GM19238 (cell line): ENCODE measurements around the gene SERINC5.
"Not testable (repeated sequence)": the region's sequence is repeated elsewhere in the genome, so short reads cannot be mapped to it uniquely, and the experiment has no call there.

ENCODE experiments used
- DNase-seq: peaks from one replicate; pipeline ENCODE4 v3.0.0; 2011; ENCODE audit warnings: low spot score; ENCODE audit not compliant: insufficient read length

Gene SERINC5

DNA sequence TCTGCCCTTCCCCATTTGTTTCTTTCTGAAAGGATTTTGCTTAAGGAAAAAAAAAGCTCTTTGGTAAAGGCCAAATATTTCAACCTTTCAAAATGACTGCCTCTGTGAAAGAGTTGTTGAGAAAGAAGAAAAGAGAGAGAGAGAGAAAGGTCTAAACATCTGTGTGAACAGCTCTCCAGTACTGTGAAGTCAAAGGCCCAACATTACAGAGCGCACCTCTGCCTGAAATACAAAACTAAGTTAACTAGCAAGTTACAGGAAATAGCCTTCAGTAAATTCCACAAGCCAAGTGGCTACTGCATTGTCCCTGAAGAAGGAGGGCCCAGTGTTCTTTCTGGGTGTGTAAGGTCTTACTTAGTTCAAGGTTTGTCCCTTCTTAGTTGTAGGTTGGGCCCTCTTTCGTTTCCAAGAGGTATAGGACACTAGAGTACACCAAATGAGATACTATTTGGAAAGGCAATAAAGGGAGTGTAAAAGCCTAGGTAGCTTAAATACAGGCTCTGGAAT is 116.3 kb downstream of the SERINC5 start:
- no peak for DNase-seq

DNA sequence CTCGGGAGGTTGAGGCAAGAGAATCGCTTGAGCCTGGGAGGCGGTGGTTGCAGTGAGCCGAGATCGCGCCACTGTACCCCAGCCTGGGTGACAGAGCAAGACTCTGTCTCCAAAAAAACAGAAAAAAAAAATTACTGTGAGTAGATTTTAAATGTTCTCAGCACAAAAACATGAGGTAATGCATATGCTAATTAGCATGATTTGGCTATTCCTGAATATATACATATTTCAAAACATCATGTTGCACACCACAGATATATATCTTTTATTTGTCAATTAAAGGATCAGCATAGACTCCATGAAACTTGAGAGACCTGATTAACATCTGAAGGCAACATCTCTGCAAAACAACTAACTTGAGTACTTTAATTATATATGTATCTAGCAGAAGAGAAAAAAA is 117.4 kb downstream of the SERINC5 start:
- DNase-seq, result no peak

DNA sequence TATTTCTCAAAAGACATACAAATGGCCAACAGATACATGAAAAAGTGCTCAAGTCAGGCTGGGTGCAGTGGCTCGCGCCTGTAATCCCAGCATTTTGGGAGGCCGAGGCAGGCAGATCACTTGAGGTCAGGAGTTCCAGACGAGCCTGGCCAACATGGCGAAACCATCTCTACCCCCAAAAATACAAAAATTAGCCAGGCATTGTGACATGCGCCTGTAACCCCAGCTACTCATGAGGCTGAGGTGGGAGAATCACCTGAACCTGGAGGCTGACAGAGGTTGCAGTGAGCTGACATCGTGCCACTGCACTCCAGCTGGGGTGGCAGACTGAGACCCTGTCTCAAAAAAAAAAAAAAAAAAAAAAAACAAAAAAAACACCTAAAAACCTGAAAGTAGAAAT is 119.0 kb downstream of the SERINC5 start:
- not testable (repeated sequence) for DNase-seq

DNA sequence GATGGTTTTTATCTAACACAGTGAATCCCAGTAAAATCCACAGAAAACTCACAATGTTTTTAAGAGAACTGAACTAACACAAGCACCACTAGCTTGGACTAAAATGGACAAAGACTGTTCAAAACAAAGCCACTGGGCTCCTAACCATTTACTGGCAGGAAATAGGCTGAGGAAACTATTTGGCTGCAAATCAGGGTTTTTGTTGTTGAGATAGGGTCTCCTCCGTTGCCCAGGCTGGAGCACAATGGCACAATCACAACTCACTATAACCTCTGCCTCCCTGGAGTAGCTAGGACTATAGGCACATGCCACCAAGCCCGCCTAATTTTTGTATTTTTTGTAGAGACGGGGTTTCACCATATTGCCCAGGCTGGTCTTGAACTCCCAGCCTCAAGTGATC is 121.0 kb downstream of the SERINC5 start:
- DNase-seq, result no peak

DNA sequence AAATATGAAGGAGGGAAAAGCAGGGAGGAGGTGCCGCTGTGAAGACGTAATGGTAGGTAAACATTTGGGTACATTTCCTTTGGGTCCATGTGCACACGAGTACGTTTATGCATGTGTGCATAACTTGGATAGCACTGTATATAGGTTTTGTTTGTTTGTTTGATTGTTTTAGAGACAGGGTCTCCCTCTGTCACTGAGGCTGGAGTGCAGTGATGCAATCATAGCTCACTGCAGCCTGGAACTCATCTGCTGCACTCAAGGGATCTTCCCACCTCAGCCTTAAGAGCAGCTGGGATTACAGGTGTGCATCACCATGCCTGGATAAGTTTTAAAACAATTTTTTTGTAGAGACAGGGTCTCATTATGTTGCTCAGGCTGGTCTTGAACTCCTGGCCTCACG is 126.7 kb downstream of the SERINC5 start:
- no peak for DNase-seq

DNA sequence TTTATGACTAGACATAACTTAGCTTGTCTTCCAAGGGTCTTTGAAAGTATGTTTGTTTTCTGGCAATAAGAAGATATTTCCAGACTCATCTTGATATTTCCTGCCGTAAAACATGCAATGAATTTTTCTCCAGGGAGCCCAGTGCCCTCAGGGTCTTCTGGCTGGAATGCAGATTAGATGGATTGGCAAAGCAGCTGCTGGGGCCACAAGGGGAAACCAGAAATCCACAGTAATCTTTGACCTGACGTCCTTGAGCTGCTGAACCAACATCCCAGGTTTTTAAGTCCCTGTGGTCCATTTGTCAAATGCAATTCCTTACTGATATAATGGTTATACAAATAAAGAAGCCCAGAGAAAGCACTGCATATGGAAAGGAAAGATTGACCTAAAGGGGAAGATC is 127.7 kb downstream of the SERINC5 start:
- DNase-seq, result no peak

DNA sequence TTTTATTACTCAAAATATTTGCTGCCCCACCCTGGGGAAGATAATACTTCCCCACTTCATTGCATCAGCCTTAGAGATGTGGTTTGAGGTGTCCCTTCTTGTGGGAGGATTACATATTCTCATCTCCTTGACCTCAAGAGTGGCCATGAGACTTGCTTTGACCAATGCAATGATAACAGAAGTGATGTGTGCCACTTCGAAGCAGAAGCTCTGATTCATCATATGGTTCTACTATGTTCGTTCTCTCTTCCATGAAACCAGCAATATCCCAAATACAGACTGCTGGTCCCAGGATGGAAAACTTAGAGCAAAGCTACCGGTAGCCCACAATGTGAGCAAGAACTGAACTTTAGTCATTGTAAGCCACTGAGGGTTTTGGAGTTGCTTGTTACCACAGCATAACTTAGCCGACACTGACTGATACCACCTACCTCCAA is 128.7 kb downstream of the SERINC5 start:
- no peak for DNase-seq

DNA sequence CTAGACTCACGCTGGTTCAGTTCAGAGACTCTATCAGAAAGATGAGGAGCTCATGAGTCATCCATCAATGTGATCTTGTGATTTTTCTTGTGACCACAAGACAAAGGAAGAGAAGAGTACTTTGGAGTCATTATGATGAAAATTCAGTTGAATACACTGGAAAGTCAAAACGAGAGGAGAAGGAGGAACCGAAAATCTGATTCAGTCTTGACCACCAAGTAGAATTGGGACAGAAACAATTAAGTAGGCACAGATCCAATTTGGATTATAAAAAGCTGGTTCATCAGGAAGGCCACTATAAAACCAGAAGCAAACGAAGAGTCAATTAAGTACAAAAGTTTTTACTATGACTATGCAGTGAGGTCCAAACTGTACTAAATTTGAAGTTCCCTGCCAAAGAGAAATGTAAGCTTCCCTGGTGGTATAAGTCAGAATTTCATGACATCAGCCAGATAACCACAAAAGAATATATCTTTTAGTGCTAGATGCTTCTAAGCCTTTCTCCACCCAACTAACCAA is 129.8 kb downstream of the SERINC5 start:
- DNase-seq, result no peak

DNA sequence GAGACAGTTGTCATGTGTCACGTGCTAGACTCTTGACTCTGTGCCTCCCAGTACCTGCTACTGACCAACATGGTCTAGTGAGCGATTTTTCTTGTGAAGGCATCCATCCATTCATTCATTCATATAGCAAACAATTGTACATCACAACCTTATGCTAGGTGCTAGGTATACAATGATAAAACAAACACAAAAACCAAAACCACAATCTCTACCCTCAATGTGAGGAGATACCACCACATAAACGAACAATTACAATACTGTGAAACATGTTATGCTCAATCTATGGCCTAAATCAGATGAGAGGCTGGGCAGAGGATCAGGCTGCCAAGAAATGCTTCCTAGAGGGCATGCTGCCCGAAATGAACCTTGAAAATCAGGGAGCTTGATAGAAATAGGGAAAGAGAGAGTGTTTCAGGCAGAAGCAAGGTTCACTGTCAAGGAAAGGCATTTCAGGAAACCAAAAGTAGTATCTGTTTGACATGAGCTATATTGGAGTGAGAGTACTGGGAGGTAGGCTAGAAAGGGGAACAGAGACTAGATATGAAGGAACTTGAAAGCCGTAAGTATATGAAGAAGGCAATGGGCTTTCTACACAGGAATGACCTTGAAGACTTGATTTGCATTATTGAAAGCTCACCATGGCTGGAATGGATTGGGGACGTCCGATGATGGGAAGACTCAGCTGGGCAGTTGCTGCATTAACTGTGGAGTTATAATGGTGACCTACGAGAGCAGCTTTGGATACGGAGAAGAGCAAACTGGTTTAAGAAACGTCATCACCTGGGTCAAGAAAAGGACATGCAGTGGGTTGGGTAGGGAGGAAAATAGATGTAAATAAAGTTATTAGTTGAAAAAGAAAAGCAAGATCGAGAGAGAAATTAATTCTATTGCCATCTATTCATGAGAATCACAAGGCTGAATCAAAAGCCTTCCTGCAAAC is 130.6 kb downstream of the SERINC5 start:
- peak; percentile 26 for DNase-seq

DNA sequence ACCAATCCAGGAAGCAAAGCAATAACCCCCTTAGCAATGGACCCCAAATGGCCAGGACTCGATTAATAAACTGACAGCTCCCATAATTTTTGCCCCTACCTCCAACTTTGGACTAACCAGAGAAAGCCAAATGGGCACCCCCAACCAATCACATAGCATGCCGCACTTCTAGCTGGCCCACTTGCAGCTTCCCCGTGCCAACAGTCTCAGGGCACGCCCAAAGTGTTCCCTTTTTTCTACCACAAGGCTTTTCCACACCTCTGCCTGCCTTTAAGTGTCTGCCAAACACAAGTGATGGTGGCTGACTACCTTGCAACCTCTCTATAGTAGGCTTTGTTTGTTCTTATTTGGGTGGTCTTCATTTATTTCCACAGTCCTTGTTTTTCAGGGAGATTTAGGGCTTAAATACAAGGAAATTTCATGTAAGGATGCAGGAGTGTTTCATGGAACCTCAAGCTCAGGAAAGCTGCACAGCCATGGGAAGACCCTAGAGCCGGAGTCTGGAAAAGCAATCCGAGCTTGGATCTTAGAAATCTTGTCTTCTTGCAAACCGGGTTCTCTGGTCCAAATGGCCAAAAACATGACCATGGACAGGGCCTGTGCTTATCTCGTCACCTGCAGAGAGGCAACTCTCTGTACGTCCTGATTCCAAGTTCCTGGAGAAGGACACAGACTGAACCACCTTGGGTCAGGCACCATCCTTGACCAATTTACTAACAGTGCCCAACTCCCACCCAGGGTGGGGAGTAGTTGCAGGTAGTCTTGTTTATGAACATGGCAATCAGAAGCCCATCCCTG is 131.5 kb downstream of the SERINC5 start:
- no peak for DNase-seq

DNA sequence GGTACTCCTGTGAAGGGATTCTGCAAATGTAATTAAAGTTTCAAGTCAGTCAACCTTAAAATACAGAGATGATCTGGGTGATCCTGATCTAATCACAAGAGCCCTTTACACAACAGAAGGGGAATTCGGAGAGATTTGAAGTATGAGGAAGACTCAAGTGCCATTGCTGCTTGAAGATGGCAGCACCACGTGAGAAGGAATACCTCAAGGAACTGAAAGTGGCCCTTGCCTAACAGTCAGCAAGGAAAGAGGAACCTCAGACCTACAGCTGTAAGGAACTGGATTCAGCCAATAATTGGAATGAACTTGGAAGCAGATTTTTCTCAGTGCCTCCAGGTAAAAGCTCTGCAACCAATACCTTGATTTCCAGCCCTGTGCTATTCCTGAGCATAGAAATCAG is 133.3 kb downstream of the SERINC5 start:
- DNase-seq, result no peak

DNA sequence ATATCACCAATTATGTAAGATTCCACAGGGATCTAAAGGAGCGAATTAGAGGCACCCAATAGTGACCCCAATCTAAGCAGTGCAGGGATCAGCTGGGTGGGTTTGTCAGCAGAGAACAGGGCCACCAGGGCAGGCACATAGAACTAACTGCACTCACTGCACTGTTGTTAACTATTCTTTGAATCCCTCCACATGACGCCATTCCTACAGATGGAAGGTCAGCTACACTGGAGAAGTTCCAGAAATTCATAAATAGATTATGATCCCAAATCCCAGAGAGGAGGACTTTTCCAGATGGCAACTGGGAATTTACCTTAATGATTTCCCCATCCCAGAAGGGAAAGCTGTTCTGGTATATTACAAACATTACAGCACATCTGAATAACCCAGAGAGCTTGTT is 136.5 kb downstream of the SERINC5 start:
- DNase-seq, result no peak

DNA sequence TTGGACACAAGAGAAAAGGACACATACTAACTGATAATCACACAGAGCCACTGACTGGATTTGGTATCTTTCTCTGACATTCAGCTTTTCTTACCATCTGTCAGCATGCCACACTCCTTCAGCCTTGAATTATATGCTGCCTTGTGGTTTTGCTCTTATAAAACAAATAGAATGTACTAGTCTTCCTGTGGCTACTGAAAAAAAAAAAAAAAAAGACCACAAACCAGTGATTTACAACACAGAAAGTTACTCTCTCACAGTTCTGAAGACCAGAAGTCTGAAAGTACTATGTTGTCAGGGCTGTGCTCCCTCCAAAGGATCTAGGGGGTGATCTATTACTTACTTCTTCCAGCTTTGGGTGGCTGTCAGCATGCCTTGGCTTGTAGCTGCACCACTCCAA is 138.4 kb downstream of the SERINC5 start:
- no peak for DNase-seq

DNA sequence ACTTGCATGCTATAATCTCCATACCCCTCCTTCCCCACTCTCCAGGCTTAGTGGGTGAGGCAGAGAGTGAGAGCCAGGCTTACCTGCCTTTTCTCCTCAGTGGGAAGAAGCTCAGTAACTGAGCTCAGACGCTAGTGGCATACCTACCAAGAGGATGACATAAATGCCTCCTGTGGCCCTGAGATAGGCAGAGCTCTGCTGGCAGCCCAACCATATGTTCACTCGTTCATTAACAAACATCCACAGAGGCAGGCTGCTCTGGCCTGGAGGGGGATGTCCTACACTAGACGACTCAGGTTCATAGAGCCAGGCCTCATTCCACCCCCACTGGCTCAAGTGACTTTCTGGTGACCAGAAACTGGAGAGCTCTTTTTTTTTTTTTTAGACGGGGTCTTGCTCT is 139.4 kb downstream of the SERINC5 start:
- no peak for DNase-seq

DNA sequence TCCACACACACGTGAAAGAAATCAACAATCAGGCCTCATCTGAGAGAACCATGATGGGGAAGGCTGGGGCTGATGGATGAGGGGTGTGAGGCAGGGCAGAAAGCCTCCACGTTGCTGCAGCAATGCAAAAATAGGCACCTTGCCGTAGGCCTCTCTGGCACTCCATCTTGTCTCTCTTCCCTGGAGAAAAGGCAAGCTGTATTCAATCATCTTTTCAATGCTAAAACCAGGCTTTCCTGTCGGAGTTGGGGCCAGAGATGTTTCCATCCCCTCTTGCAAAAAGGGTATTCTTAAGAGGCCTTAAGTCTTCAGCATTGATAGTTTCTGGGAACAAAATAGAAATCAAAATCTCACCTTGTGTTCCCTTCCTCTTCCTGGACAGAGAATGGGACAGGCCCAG is 139.8 kb downstream of the SERINC5 start:
- DNase-seq, result no peak

DNA sequence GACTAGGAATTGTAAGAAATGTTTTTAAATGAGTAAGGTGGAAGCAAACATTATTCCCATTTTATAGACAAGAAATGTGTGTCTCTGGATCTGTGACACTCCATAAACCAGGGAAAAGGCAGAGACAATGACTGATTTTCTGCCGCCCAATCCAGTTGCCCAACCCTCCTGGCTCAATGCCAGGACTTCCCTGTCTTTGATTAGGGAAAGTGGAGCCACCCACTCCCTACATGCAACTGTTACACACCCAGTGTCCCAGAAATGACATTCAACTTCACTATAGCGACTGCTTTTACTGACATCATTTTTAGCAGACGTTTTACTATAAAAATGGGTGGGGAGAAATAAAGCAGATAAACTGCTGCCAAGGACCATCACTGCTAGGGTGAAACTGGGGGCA is 141.0 kb downstream of the SERINC5 start:
- no peak for DNase-seq

DNA sequence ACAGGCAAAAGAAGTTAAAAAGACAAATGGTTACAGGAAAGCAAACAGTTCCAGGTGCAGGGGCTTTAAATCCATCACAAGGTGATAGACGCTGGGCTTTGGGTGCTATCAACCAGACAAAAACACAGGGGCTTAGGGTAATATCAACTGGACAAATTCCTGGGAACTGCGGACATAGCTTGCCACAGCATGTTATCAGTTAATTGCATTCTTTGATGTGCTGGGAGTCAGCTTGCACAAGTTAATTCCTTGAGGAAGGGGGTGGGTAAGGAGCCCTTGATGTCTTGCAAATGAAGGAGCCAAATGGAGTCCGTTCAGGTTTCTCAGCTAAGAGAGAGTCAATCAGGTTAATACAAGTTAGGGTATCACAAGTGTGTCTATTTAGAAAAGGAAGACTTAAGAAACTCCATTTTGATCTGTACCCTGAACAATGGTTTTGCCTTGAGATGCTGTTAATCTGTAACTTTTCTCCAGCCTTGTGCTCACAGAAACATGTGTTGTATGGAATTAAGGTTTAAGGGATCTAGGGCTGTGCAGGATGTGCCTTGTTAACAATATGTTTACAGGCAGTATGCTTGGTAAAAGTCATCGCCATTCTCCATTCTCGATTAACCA is 144.4 kb downstream of the SERINC5 start:
- not testable (repeated sequence) for DNase-seq

DNA sequence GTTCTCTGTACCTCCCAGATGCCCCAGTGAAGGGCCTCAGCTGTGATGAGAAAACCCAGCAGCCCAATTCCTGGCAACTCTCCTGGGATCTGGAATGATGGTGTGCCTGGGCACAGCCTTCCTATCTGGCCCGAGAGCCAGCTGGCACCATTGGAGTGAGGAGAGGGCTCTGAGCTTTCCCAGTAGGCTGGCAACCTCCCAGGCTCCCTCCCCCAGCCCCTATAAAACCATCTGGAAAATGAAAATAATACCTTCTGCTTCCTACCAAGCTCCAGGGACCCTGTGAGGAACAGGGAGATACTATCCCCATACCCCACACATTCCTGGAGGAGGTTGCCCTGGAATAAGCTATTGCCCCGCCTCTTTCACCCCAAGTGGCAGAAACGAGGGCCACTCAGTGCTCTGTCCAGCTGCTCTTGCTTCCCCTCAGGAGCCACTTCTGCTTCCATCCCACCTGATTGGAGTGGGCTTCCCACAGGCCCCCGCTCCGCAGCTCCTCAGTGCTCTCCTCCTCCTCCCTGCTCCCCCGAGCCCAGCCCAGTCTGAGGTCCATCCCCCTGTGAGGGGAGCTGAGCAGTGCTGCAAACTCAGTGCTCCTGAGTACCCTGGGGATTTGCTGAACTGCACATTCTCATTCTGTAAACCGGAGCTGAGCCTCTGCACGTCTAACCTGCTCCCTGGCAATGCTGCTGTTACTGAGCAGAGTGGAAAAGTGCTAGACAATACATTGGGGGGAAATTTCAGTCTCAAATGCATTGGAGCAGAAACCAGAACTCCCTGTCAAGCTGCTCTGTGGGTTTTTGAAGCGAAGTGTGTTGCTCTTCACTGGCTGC is 146.0 kb downstream of the SERINC5 start:
- DNase-seq, result no peak

DNA sequence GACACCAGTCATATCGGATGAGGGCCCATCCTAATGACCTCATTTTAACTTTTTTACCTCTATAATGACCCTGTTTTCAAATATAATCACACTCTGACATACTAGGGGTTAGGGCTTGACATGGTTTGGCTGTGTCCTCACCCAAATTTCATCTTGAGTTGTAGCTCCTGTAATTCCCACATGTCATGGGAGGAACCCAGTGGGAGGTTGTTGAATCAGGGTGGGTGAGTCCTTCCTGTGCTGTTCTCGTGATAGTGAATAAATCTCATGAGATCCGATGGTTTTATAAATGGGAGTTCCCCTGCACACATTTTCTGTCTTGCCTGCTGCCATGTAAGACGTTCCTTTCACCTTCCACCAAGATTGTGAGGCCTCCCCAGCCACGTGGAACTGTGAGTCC is 148.9 kb downstream of the SERINC5 start:
- no peak for DNase-seq

DNA sequence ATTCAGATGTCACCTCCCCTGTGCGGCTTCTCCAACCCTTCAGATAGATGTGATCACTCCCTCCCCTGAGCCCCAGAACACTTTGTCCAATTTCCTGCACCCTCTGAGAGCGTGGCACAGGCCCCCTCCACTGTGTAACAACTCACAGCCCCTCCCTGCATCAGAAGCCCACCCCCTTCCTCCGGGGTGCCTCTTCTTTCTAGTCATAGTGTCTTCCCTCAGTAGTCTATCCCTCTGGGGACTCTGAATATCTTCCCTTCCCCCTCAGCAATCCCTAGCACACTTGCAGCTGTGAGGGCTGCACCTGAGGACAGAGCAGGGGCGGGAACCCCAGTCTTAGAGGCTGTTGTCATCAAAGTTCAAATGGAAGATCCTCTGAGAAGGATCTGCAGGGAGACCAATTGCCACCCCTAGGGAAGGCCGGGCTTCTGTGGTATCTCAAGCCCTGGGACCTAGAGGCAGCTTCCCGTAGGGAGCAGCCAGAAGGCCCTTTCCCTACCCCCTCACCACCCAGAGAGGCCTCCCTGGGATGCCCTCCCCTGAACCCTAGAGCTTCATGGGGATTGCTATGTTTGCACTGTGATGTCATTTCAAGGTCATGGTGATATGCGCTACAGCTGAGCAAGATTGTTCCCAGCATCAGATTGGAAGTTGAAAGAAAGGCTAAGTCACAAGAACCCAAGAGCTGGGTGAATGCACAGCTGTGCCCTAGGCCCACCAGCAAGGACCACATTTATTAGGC is 150.0 kb downstream of the SERINC5 start:
- no peak for DNase-seq
